Ovary (tissue), 9 donors: ENCODE measurements around the gene KCNJ16. TPM values are rescaled to one million over a fixed set of nuclear protein-coding genes. Genes with fewer than 3 reads are reported as not detected.

Experiments
- DNase-seq, 5 donors: peaks; one replicate each; pipeline ENCODE4 v3.0.0-alpha.2; 2019 to 2020
- H3K27ac ChIP-seq, 2 donors: fragments of 200-600 bp; one replicate each; pipeline versions ENCODE4 v1.5.1 to v1.8.0; 2019 to 2022
- H3K27me3 ChIP-seq: fragments of 200-600 bp; one replicate; pipeline ENCODE4 v1.8.0; 2022
- H3K36me3 ChIP-seq: fragments of 200-600 bp; sonication (generic); one replicate; pipeline ENCODE4 v1.5.1; 2019
- H3K4me1 ChIP-seq: one replicate; pipeline ENCODE4 v1.8.1; 2013; ENCODE audit warnings: mild to moderate bottlenecking, moderate library complexity; ENCODE audit not compliant: insufficient read depth
- H3K4me3 ChIP-seq: fragments of 200-600 bp; sonication (generic); one replicate; pipeline ENCODE4 v1.5.1; 2017
- H3K9me3 ChIP-seq, 2 donors: fragments of 200-600 bp in 1 of 2; sonication (generic) in 1 of 2; one replicate each; pipeline versions ENCODE4 v1.5.1 to v1.8.1; 2013 to 2019; ENCODE audit warnings: mild to moderate bottlenecking in 1 of 2, moderate library complexity in 1 of 2
- CTCF ChIP-seq, 3 donors: fragments of 450-650 bp in 2 of 3; fragments of 200-600 bp in 1 of 3; IDR thresholded peaks; one replicate each; pipeline versions ENCODE4 v1.5.1 to v1.8.0; 2016 to 2022; ENCODE audit warnings: antibody characterized with exemption in 3 of 3, mild to moderate bottlenecking in 1 of 3
- EP300 ChIP-seq: sonication (generic); formaldehyde crosslinking; IDR thresholded peaks from one replicate; pipeline ENCODE4 v1.6.1; 2017; ENCODE audit warnings: antibody characterized with exemption
- POLR2A ChIP-seq: fragments of 450-650 bp; IDR thresholded peaks from one replicate; pipeline ENCODE4 v1.6.1; 2017; ENCODE audit warnings: antibody characterized with exemption, mild to moderate bottlenecking, moderate library complexity
- WGBS, 3 donors: extraction: QIAGEN DNeasy Blood & Tissue Kit in 1 of 3; methylation state at CpG; one replicate each; pipeline versions ENCODE4 v1.1.5 to v1.1.7; 2013 to 2017; 5-methylcytosine and 5-hydroxymethylcytosine counted together
- intact Hi-C, 4 donors: fragments of 100-400 bp; cut with DNase I; formaldehyde crosslinking; loops; one replicate each; pipeline versions ENCODE4 v1.11.0 to v1.15.1; 2022 to 2023
- polyA plus RNA-seq, 2 donors: library from polyadenylated mRNA; stranded (reverse); fragments of 200-250 nt in 1 of 2; fragments of 350-450 nt in 1 of 2; fragmentation: Illumina TruSeq in 1 of 2; extraction: RNeasy Lipid Tissue Mini Kit (QIAGEN cat#74804) in 1 of 2; gene quantifications; one replicate each; pipeline ENCODE4 v1.2.3, GENCODE V29; 2013 to 2014
- total RNA-seq, 7 donors: library from RNA; depleted of rRNA in 2 of 7; stranded (reverse); fragments of >200 nt in 2 of 7; fragmentation: NEBNext Ultra II Directional in 3 of 7; extraction: Animal tissue kit (Norgen Biotek cat#: 25700) in 3 of 7; gene quantifications; one replicate each; pipeline versions ENCODE4 v1.1.0 to v1.2.4, GENCODE V29; 2016 to 2023
- donor health status: DM: no; HTN: no; CAD: no; lungs with moderate emphysema.
- donor health status: DM: no; HTN: no; CAD: no.
- donor health status: Bipolar disorder and iron deficiency.
- donor health status: DM: yes; HTN: yes; CAD: no.
- donor health status: DM: no; HTN: no; CAD: no.
- donor health status: DM: yes; HTN: yes; CAD: no.

KCNJ16 gene
- total and polyA plus RNA-seq, 9 donors = 0.04 to 7.2 (median 0.25) TPM; not detected in 1

- intact Hi-C loops = no loop called here
- Histone ChIP-seq H3K27ac (no peak overlapping the region), H3K4me3 (no peak overlapping the region), H3K27me3 (no peaks in the 10 kb centered on the region), H3K9me3 (no peaks in the 10 kb centered on the region), H3K36me3 (no peaks in the 10 kb centered on the region), H3K4me1 (peaks cover 5% of the 10 kb centered on the region)
- 81 to 92% (median 82%) methylated on average over 2 of the region's 2 CpGs for WGBS, 3 donors
- TF ChIP-seq POLR2A (no peak), EP300 (no peak), CTCF (IDR thresholded peaks at IDR 0.05) (no peak)
- DNase-seq = no peak
These were observed 97.9 kb downstream of the KCNJ16 start for GRCh38 chr17:70172923-70173322.

GRCh38 chr17:70173681-70174080 lies 98.7 kb downstream of the KCNJ16 start:
- H3K4me3 ChIP-seq = no peak overlapping the region
- DNase-seq = no peak
- WGBS, 3 donors = 73 to 80% (median 78%) methylated on average over 4 of the region's 4 CpGs
- no peak for TF ChIP-seq EP300
- TF ChIP-seq CTCF (IDR thresholded peaks at IDR 0.05) = no peak
- TF ChIP-seq POLR2A = no peak
- no peaks in the 10 kb centered on the region for H3K36me3 ChIP-seq
- H3K9me3 ChIP-seq = no peaks in the 10 kb centered on the region
- no peak overlapping the region for H3K27ac ChIP-seq
- intact Hi-C loops = no loop called here
- H3K27me3 ChIP-seq = no peaks in the 10 kb centered on the region
- peaks cover 5% of the 10 kb centered on the region for H3K4me1 ChIP-seq

- Histone ChIP-seq H3K27me3 (no peaks in the 10 kb centered on the region), H3K27ac (no peak overlapping the region), H3K4me3 (no peak overlapping the region), H3K4me1 (no peaks in the 10 kb centered on the region), H3K36me3 (no peaks in the 10 kb centered on the region), H3K9me3 (no peaks in the 10 kb centered on the region)
- DNase-seq = no peak
- intact Hi-C loops = no loop called here
- 87 to 88% (median 88%) methylated on average over 5 of the region's 5 CpGs for WGBS, 3 donors
- TF ChIP-seq EP300 (no peak), CTCF (IDR thresholded peaks at IDR 0.05) (no peak), POLR2A (no peak)
These were observed 106.4 kb downstream of the KCNJ16 start for GRCh38 chr17:70181376-70181775.

GRCh38 chr17:70181866-70182265 lies 106.8 kb downstream of the KCNJ16 start:
- Histone ChIP-seq H3K9me3 (no peaks in the 10 kb centered on the region), H3K4me1 (no peaks in the 10 kb centered on the region), H3K27ac (no peak overlapping the region), H3K27me3 (no peaks in the 10 kb centered on the region), H3K36me3 (no peaks in the 10 kb centered on the region), H3K4me3 (no peak overlapping the region)
- TF ChIP-seq EP300 (no peak), POLR2A (no peak), CTCF (IDR thresholded peaks at IDR 0.05) (no peak)
- intact Hi-C loops = no loop called here
- no peak for DNase-seq
- WGBS, 3 donors = 89 to 92% (median 90%) methylated on average over 3 of the region's 3 CpGs

- 61 to 76% (median 68%) methylated on average over 4 of the region's 4 CpGs for WGBS, 3 donors
These were observed 108.5 kb downstream of the KCNJ16 start for GRCh38 chr17:70183508-70183907.

More at GRCh38 chr17:70183508-70183907, 108.5 kb downstream of the KCNJ16 start:
- no peak for TF ChIP-seq CTCF (IDR thresholded peaks at IDR 0.05)
- TF ChIP-seq POLR2A = no peak
- no peak for TF ChIP-seq EP300
- H3K36me3 ChIP-seq = no peaks in the 10 kb centered on the region
- H3K4me1 ChIP-seq = no peaks in the 10 kb centered on the region
- DNase-seq = no peak
- no peak overlapping the region for H3K27ac ChIP-seq
- H3K9me3 ChIP-seq = no peaks in the 10 kb centered on the region
- intact Hi-C loops = no loop called here
- no peak overlapping the region for H3K4me3 ChIP-seq
- H3K27me3 ChIP-seq = no peaks in the 10 kb centered on the region
